ENCODE measurements around the gene FAM200A. TPM values are rescaled to one million over a fixed set of nuclear protein-coding genes. Genes with fewer than 3 reads are reported as not detected.

The FAM200A gene
- total RNA-seq, 4 donors from 2014 or later, result 2.3 to 5.7 (median 3.8) TPM

DNA sequence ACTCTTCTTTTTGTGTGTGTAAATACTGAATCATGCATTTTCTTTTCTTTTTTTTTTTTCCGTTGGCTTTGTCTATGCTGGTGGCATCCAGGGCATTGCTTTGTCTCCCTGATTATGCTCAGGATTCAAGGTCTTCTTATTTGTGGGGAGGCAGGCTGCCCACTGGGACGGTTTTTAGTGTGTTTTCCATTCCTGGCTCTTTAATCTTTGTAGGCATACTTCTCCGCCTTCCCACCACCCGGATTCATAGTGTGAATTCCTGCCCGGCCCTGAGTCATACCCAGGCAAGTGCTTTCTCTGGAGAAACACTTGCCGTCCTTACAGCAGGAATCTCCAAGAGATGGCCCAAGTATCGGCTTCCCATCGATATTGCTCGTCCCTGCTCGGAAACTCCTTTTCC, 11.7 kb upstream of the FAM200A start:
- no peak for DNase-seq
- Histone ChIP-seq H3K4me3 (no peak overlapping the region), H3K4me1 (peaks cover 10 to 25% of the 10 kb centered on the region in 2 donors), H3K9me3 (no peaks in the 10 kb centered on the region), H3K27me3 (no peaks in the 10 kb centered on the region), H3K27ac (peak overlapping the region; percentile 96 to 99 (median 98)), H3K36me3 (peaks cover 0 to 64% of the 10 kb centered on the region in 2 donors)
- intact Hi-C loops (cut with DNase I; ENCODE audit: low total_unique reads), result loop anchor here (5.0 kb wide), 1 partner anchor 174 kb away; the partner anchor contains the start of gene CYP3A7
- ATAC-seq, result no peak
- in situ Hi-C loops (cut with MboI; ENCODE audit: low sequenced_read_pairs in 4 of 4), result no loop called here
- TF ChIP-seq, protein P1, sequence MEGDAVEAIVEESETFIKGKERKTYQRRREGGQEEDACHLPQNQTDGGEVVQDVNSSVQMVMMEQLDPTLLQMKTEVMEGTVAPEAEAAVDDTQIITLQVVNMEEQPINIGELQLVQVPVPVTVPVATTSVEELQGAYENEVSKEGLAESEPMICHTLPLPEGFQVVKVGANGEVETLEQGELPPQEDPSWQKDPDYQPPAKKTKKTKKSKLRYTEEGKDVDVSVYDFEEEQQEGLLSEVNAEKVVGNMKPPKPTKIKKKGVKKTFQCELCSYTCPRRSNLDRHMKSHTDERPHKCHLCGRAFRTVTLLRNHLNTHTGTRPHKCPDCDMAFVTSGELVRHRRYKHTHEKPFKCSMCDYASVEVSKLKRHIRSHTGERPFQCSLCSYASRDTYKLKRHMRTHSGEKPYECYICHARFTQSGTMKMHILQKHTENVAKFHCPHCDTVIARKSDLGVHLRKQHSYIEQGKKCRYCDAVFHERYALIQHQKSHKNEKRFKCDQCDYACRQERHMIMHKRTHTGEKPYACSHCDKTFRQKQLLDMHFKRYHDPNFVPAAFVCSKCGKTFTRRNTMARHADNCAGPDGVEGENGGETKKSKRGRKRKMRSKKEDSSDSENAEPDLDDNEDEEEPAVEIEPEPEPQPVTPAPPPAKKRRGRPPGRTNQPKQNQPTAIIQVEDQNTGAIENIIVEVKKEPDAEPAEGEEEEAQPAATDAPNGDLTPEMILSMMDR (IDR thresholded peaks at IDR 0.05 in 4 of 5, conservative IDR thresholded peaks at IDR 0.05 in 1 of 5), result no peak
- no peak for TF ChIP-seq POLR2A (IDR thresholded peaks at IDR 0.05)

DNA sequence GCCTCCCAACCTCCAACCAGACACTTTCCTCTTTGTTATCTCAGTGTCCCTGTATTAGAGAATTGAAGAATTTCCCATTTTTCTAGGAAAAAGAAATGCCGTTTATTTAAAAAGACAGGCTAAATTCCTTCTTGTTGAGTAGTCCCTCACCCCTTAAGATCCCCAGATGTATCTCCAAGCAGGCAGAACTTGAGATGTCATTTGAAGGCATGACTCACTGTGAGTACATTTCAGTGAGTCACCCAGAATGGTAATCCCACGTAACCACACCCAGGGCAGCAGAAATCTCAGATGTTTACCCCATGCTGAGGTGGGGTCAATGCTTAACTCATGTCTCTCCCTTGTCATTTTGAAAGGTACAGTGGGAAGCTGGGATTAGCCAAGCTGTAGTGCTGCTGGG, 10.9 kb upstream of the FAM200A start:
- Histone ChIP-seq H3K27me3 (no peaks in the 10 kb centered on the region), H3K4me1 (peaks cover 10 to 25% of the 10 kb centered on the region in 2 donors), H3K9me3 (no peaks in the 10 kb centered on the region), H3K4me3 (no peak overlapping the region), H3K27ac (peak overlapping the region; percentile 96 to 99 (median 98)), H3K36me3 (peaks cover 0 to 62% of the 10 kb centered on the region in 2 donors)
- TF ChIP-seq, protein P1 (IDR thresholded peaks at IDR 0.05 in 4 of 5, conservative IDR thresholded peaks at IDR 0.05 in 1 of 5), result no peak
- TF ChIP-seq POLR2A (IDR thresholded peaks at IDR 0.05), result no peak
- DNase-seq, result peak; percentile 27 to 72
- in situ Hi-C loops (cut with MboI; ENCODE audit: low sequenced_read_pairs in 4 of 4) (no loop called here), intact Hi-C loops (cut with DNase I; ENCODE audit: low total_unique reads) (loop anchor here (5.0 kb wide), 1 partner anchor 174 kb away; the partner anchor contains the start of gene CYP3A7)
- ATAC-seq, result peak; percentile 69 to 77

DNA sequence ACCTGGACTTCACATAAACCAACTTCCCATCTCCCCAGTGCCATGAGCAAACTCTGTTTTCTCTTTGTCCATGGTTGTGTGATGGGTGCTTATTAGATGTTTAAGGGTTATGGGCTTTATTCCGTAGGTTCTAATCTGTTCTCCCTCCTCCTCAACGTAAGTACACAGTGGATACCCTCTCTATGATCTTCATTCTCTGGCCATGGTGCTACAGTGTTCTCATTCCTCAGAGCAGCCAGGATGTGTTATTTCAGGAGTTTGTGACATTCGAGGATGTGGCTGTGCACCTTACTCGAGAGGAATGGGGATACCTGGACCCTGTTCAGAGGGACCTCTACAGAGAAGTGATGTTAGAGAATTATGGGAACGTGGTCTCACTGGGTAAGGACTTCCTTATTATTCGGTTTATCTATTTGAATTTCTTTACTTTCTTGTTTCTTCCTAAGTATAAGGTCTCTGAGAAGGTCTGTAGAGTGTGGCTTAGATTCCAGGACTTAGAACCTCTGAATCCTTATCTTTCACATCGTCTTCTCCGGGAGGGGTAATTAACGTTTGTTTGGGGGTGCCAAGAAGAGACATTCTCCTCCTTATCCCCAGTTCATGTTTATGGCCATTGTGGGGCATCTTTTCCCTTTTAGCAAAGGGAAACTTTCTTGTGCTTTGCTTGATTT, 10.3 kb upstream of the FAM200A start:
- no peak for ATAC-seq
- no peak overlapping the region for H3K4me3 ChIP-seq
- H3K36me3 ChIP-seq, result peaks cover 0 to 62% of the 10 kb centered on the region in 2 donors
- peaks cover 15 to 28% of the 10 kb centered on the region in 2 donors for H3K4me1 ChIP-seq
- DNase-seq, result no peak
- no peak for TF ChIP-seq POLR2A (IDR thresholded peaks at IDR 0.05)
- TF ChIP-seq, protein P1 (IDR thresholded peaks at IDR 0.05 in 4 of 5, conservative IDR thresholded peaks at IDR 0.05 in 1 of 5), result no peak
- H3K27me3 ChIP-seq, result no peaks in the 10 kb centered on the region
- H3K9me3 ChIP-seq, result no peaks in the 10 kb centered on the region
- in situ Hi-C loops (cut with MboI; ENCODE audit: low sequenced_read_pairs in 4 of 4) (no loop called here), intact Hi-C loops (cut with DNase I; ENCODE audit: low total_unique reads) (loop anchor here (5.0 kb wide), 1 partner anchor 175 kb away; the partner anchor contains the start of gene CYP3A7)
- peak overlapping the region; percentile 96 to 99 (median 98) for H3K27ac ChIP-seq

DNA sequence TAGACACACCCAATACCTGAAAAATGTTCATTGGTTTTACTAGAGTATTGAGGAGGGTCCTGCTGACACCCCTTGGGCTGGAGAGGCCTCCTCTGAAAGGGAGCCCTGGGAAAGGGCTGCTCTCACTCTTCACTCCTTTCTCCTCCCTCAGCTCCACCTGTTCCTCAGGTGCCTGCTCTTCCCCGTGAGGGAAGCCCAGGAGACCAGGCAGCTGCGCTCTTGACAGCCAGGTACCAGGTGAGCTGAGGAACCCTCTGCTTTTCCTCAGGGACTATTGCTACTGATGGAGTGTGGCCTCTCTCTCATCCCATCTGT, 9.8 kb upstream of the FAM200A start:
- intact Hi-C loops (cut with DNase I; ENCODE audit: low total_unique reads), result loop anchor here (1.0 to 5.0 kb wide), 2 partner anchors 15 to 176 kb away; partner anchors contain the start of gene CYP3A7
- TF ChIP-seq, protein P1 (IDR thresholded peaks at IDR 0.05 in 4 of 5, conservative IDR thresholded peaks at IDR 0.05 in 1 of 5), result no peak
- TF ChIP-seq POLR2A (IDR thresholded peaks at IDR 0.05), result no peak
- H3K4me3 ChIP-seq, result no peak overlapping the region
- H3K27ac ChIP-seq, result peak overlapping the region; percentile 96 to 99 (median 98)
- no peaks in the 10 kb centered on the region for H3K9me3 ChIP-seq
- peaks cover 19 to 31% of the 10 kb centered on the region in 2 donors for H3K4me1 ChIP-seq
- DNase-seq (no peak), ATAC-seq (no peak)
- H3K27me3 ChIP-seq, result no peaks in the 10 kb centered on the region
- in situ Hi-C loops (cut with MboI; ENCODE audit: low sequenced_read_pairs in 4 of 4), result no loop called here
- peaks cover 0 to 62% of the 10 kb centered on the region in 2 donors for H3K36me3 ChIP-seq
